GM12891 (cell line): ENCODE measurements around the gene KLF16.

Experiments used
- DNase-seq: peaks from one replicate; pipeline ENCODE4 v3.0.0; 2011; ENCODE audit warnings: low spot score; ENCODE audit not compliant: insufficient read length
- FAIRE-seq: peaks from 2 replicates; lab custom pipeline; 2011; peaks lifted over from hg19 to GRCh38; lab: Jason Lieb, UNC
- PAX5 ChIP-seq: IDR thresholded peaks from 2 replicates; pipeline ENCODE4 v1.6.1; 2011; ENCODE audit warnings: low read length, moderate library complexity, mild to moderate bottlenecking; ENCODE audit not compliant: insufficient read depth, severe bottlenecking
- POLR2A ChIP-seq: IDR thresholded peaks from 2 replicates; pipeline ENCODE4 v1.6.1; 2011; ENCODE audit warnings: low read depth, low read length, control low read depth
- POLR2AphosphoS5 ChIP-seq: IDR thresholded peaks from 2 replicates; pipeline ENCODE4 v1.6.1; 2011; ENCODE audit warnings: low read depth, low read length, control low read depth
- POU2F2 ChIP-seq: IDR thresholded peaks from 2 replicates; pipeline ENCODE4 v1.6.1; 2011; ENCODE audit warnings: low read depth, mild to moderate bottlenecking, control low read depth, low read length, moderate library complexity
- SPI1 ChIP-seq: IDR thresholded peaks from 2 replicates; pipeline ENCODE4 v1.6.1; 2011; ENCODE audit warnings: low read depth, low read length, control low read depth
- TAF1 ChIP-seq: IDR thresholded peaks from 2 replicates; pipeline ENCODE4 v1.6.1; 2011; ENCODE audit warnings: low read depth, low read length, control low read depth

The KLF16 gene

GRCh38 chr19:1806184-1807029 is 57.0 kb downstream of the KLF16 start:
- no peak for FAIRE-seq
- no peak for DNase-seq
- no peak for TF ChIP-seq SPI1

DNA sequence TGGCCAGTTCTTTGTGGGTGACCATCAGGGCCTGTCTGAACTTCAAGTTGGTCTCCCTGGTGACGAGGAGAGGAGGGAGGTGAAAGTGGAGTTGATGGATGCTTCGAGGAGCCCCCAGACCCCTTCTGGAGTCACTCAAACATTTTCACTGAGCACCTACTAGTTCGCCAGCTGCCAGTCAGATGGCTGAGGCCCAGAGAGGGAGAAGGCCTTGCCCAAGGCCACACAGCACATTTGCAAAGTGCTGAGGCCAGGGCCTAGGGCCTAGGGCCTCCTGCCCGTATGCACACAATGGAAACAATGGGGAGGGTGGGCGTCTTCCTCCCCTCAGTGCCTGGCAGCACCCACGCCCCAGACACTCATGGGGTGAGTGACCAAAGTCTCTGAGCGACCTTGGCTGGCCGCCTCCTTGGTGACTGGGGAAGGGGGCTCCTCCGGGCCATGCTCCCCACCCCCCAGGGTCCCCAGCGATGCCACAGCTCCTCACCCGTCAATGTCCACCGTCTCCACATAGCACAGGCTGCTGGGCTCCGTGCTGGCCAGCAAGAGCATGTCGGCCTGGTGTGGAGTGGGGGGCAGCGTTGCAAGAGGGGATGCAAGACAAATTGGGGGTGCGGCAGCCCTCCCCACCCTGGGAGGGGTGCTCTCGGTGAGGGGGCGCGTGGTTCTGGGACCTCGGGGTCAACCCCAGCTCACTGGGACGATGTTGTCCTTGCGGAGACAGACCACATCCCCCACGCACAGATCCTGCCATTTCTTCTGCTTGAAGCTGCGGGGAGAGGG is 57.8 kb downstream of the KLF16 start:
- no peak for TF ChIP-seq POU2F2
- no peak for TF ChIP-seq TAF1
- TF ChIP-seq POLR2AphosphoS5, result no peak
- no peak for TF ChIP-seq PAX5
- TF ChIP-seq SPI1, result no peak
- no peak for TF ChIP-seq POLR2A
- no peak for DNase-seq
- FAIRE-seq, result no peak

GRCh38 chr19:1804858-1805257 is 58.5 kb downstream of the KLF16 start:
- FAIRE-seq (no peak), DNase-seq (no peak)
- TF ChIP-seq SPI1 (no peak), POLR2AphosphoS5 (no peak), POU2F2 (no peak), TAF1 (no peak), POLR2A (no peak), PAX5 (no peak)
